ENCODE data around the gene CDC42BPA. TPM values are rescaled to one million over a fixed set of nuclear protein-coding genes. Genes with fewer than 3 reads are reported as not detected.

The CDC42BPA gene
- total and polyA plus RNA-seq, 2 experiments from 2014 or later = 25.1 to 25.2 TPM

DNA sequence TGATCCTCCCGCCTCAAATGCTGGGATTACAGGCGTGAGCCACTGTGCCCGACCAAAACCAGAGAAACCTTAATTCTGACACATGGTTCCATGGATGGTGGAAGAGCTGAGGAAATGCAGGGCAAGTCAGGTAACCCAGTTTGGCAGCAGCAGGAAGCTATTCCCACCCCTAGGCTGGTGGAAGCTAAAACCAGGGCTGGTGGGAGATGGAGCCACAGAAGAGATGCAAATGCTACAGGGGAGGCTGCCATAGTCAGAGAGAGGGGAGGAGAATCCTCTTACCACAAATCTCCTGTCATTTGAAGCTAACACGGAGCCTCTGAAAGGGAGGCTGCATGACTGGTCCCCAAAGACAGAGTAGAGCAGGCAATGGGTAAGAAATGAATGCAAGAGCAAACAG, 4.1 kb upstream of the CDC42BPA start:
- H3K9me3 ChIP-seq (ENCODE audit: low read depth) = no peaks in the 10 kb centered on the region
- no peaks in the 10 kb centered on the region for H3K4me1 ChIP-seq (ENCODE audit: low read depth)
- no peaks in the 10 kb centered on the region for H3K36me3 ChIP-seq
- H3K4me3 ChIP-seq = no peak overlapping the region
- no peaks in the 10 kb centered on the region for H3K27me3 ChIP-seq
- TF ChIP-seq, protein P1, sequence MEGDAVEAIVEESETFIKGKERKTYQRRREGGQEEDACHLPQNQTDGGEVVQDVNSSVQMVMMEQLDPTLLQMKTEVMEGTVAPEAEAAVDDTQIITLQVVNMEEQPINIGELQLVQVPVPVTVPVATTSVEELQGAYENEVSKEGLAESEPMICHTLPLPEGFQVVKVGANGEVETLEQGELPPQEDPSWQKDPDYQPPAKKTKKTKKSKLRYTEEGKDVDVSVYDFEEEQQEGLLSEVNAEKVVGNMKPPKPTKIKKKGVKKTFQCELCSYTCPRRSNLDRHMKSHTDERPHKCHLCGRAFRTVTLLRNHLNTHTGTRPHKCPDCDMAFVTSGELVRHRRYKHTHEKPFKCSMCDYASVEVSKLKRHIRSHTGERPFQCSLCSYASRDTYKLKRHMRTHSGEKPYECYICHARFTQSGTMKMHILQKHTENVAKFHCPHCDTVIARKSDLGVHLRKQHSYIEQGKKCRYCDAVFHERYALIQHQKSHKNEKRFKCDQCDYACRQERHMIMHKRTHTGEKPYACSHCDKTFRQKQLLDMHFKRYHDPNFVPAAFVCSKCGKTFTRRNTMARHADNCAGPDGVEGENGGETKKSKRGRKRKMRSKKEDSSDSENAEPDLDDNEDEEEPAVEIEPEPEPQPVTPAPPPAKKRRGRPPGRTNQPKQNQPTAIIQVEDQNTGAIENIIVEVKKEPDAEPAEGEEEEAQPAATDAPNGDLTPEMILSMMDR (IDR thresholded peaks at IDR 0.05; ENCODE audit: low read depth, low read length) = no peak
- DNase-seq (ENCODE audit: low read depth in 1 of 2, low spot score in 1 of 2) = no peak
- H3K27ac ChIP-seq = no peak overlapping the region

DNA sequence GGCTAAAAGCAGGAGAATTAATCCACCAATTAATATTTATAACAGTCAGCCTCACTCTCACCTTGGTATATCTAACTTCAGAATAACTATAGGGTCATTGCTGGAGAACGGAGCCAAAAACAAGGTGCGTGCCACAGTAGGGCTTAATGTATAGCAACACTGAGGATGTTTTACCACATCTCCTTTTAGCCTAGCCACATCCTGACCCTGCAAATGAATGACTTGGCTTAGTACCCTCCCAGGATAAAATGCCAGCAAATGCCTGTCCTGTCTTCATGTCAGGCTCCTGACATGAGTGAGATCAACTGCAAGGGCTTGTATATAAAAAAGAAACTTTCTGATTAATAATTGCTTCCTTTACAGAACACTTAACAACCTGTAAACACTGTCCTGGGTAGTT, 2.7 kb upstream of the CDC42BPA start:
- Histone ChIP-seq H3K27me3 (no peaks in the 10 kb centered on the region), H3K36me3 (no peaks in the 10 kb centered on the region), H3K27ac (no peak overlapping the region), H3K4me3 (no peak overlapping the region), H3K4me1 (ENCODE audit: low read depth) (no peaks in the 10 kb centered on the region), H3K9me3 (ENCODE audit: low read depth) (no peaks in the 10 kb centered on the region)
- no peak for DNase-seq (ENCODE audit: low read depth in 1 of 2, low spot score in 1 of 2)
- TF ChIP-seq, protein P1 (IDR thresholded peaks at IDR 0.05; ENCODE audit: low read depth, low read length) = no peak

GRCh38 chr1:227320476-227320875, 2.2 kb upstream of the CDC42BPA start:
- Histone ChIP-seq H3K27ac (no peak overlapping the region), H3K27me3 (no peaks in the 10 kb centered on the region), H3K4me3 (no peak overlapping the region), H3K9me3 (ENCODE audit: low read depth) (no peaks in the 10 kb centered on the region), H3K36me3 (no peaks in the 10 kb centered on the region), H3K4me1 (ENCODE audit: low read depth) (peaks cover 1% of the 10 kb centered on the region)
- no peak for DNase-seq (ENCODE audit: low read depth in 1 of 2, low spot score in 1 of 2)
- TF ChIP-seq, protein P1 (IDR thresholded peaks at IDR 0.05; ENCODE audit: low read depth, low read length) = no peak

GRCh38 chr1:227318853-227319607, 738 bp upstream of the CDC42BPA start:
- H3K9me3 ChIP-seq (ENCODE audit: low read depth) = no peaks in the 10 kb centered on the region
- TF ChIP-seq, protein P1 (IDR thresholded peaks at IDR 0.05; ENCODE audit: low read depth, low read length) = no peak

GRCh38 chr1:227317523-227318015, 723 bp downstream of the CDC42BPA start:
- Histone ChIP-seq H3K27me3 (no peaks in the 10 kb centered on the region), H3K9me3 (ENCODE audit: low read depth) (no peaks in the 10 kb centered on the region), H3K36me3 (no peaks in the 10 kb centered on the region), H3K4me3 (peak overlapping the region; percentile 90), H3K4me1 (ENCODE audit: low read depth) (peaks cover 12% of the 10 kb centered on the region), H3K27ac (peak overlapping the region; percentile 85)
- TF ChIP-seq, protein P1 (IDR thresholded peaks at IDR 0.05; ENCODE audit: low read depth, low read length) = peak; percentile 16
- peak; percentile 69 to 76 for DNase-seq (ENCODE audit: low read depth in 1 of 2, low spot score in 1 of 2)

More at GRCh38 chr1:227318853-227319607, 738 bp upstream of the CDC42BPA start:
- H3K4me3 ChIP-seq = peak overlapping the region; percentile 90
- H3K4me1 ChIP-seq (ENCODE audit: low read depth) = peaks cover 12% of the 10 kb centered on the region
- no peaks in the 10 kb centered on the region for H3K27me3 ChIP-seq
- peak; percentile 65 to 67 for DNase-seq (ENCODE audit: low read depth in 1 of 2, low spot score in 1 of 2)
- no peaks in the 10 kb centered on the region for H3K36me3 ChIP-seq
- peak overlapping the region; percentile 85 for H3K27ac ChIP-seq

Measured in cardiac muscle cell (in vitro differentiated cells and primary cell).